Cardiac muscle cell (in vitro differentiated cells and primary cell): ENCODE measurements around the gene GARS1. TPM values are rescaled to one million over a fixed set of nuclear protein-coding genes. Genes with fewer than 3 reads are reported as not detected.

Experiments
- DNase-seq, 2 donors: peaks; one replicate each; pipeline versions ENCODE4 v3.0.0 to v3.0.0-alpha.2; 2010 to 2017; ENCODE audit warnings: low read depth in 1 of 2, low spot score in 1 of 2
- H3K27ac ChIP-seq: fragments of 200-600 bp; sonication (generic); 2 replicates; pipeline ENCODE4 v1.5.1; 2016
- H3K27me3 ChIP-seq: fragments of 200-600 bp; sonication (generic); 2 replicates; pipeline ENCODE4 v1.6.0; 2016; ENCODE audit warnings: control low read depth
- H3K36me3 ChIP-seq: fragments of 200-600 bp; sonication (generic); 2 replicates; pipeline ENCODE4 v1.5.1; 2016; ENCODE audit warnings: control low read depth
- H3K4me1 ChIP-seq: fragments of 200-600 bp; sonication (generic); 2 replicates; pipeline ENCODE4 v1.8.1; 2017; ENCODE audit warnings: low read depth, mild to moderate bottlenecking, mixed run types
- H3K4me3 ChIP-seq: fragments of 200-600 bp; sonication (generic); 2 replicates; pipeline ENCODE4 v1.5.1; 2016; ENCODE audit warnings: mild to moderate bottlenecking
- H3K9me3 ChIP-seq: fragments of 200-600 bp; sonication (generic); 2 replicates; pipeline ENCODE4 v1.5.1; 2017; ENCODE audit warnings: low read depth, mild to moderate bottlenecking, control low read depth
- polyA plus RNA-seq: library from polyadenylated mRNA; unstranded; fragments of >200 nt; fragmentation: Nextera tagmentation; extraction: Ambion mirVana; gene quantifications from 2 replicates; pipeline ENCODE4 v1.2.1, GENCODE V29; 2016
- total RNA-seq: library from RNA; depleted of rRNA; stranded (reverse); fragments of >200 nt; gene quantifications from 2 replicates; pipeline ENCODE4 v1.2.3, GENCODE V29; 2016
- TF ChIP-seq, protein P1 (sequence below): IDR thresholded peaks from 2 replicates; pipeline ENCODE4 v1.5.1; 2012; ENCODE audit warnings: low read depth, mild to moderate bottlenecking, low read length

GARS1 gene
- total and polyA plus RNA-seq, 2 experiments from 2014 or later: 77.3 to 82.9 TPM

- Histone ChIP-seq H3K27me3 (no peaks in the 10 kb centered on the region), H3K9me3 (no peaks in the 10 kb centered on the region), H3K4me3 (peak overlapping the region; percentile 14), H3K27ac (peak overlapping the region; percentile 25), H3K36me3 (no peaks in the 10 kb centered on the region), H3K4me1 (peaks cover 6% of the 10 kb centered on the region)
- DNase-seq: no peak
- TF ChIP-seq, protein P1, sequence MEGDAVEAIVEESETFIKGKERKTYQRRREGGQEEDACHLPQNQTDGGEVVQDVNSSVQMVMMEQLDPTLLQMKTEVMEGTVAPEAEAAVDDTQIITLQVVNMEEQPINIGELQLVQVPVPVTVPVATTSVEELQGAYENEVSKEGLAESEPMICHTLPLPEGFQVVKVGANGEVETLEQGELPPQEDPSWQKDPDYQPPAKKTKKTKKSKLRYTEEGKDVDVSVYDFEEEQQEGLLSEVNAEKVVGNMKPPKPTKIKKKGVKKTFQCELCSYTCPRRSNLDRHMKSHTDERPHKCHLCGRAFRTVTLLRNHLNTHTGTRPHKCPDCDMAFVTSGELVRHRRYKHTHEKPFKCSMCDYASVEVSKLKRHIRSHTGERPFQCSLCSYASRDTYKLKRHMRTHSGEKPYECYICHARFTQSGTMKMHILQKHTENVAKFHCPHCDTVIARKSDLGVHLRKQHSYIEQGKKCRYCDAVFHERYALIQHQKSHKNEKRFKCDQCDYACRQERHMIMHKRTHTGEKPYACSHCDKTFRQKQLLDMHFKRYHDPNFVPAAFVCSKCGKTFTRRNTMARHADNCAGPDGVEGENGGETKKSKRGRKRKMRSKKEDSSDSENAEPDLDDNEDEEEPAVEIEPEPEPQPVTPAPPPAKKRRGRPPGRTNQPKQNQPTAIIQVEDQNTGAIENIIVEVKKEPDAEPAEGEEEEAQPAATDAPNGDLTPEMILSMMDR: no peak
These were observed 48.1 kb downstream of the GARS1 start for GRCh38 chr7:30642789-30643188.

- Histone ChIP-seq H3K27ac (no peak overlapping the region), H3K9me3 (no peaks in the 10 kb centered on the region), H3K4me3 (no peak overlapping the region), H3K36me3 (no peaks in the 10 kb centered on the region), H3K27me3 (no peaks in the 10 kb centered on the region), H3K4me1 (peaks cover 6% of the 10 kb centered on the region)
- DNase-seq: no peak
- TF ChIP-seq, protein P1: no peak
These were observed 49.7 kb downstream of the GARS1 start for GRCh38 chr7:30644286-30644955.

- Histone ChIP-seq H3K4me1 (peaks cover 6% of the 10 kb centered on the region), H3K27me3 (no peaks in the 10 kb centered on the region), H3K36me3 (no peaks in the 10 kb centered on the region), H3K27ac (no peak overlapping the region), H3K4me3 (no peak overlapping the region), H3K9me3 (no peaks in the 10 kb centered on the region)
- TF ChIP-seq, protein P1: no peak
- DNase-seq: no peak
These were observed 51.0 kb downstream of the GARS1 start for GRCh38 chr7:30645661-30646060.

GRCh38 chr7:30646154-30646553, 51.5 kb downstream of the GARS1 start:
- no peak for DNase-seq
- TF ChIP-seq, protein P1: no peak
- H3K36me3 ChIP-seq: no peaks in the 10 kb centered on the region

GRCh38 chr7:30647589-30648364, 53.1 kb downstream of the GARS1 start:
- Histone ChIP-seq H3K9me3 (no peaks in the 10 kb centered on the region), H3K4me3 (no peak overlapping the region), H3K4me1 (peaks cover 6% of the 10 kb centered on the region), H3K27me3 (no peaks in the 10 kb centered on the region), H3K27ac (no peak overlapping the region), H3K36me3 (no peaks in the 10 kb centered on the region)
- TF ChIP-seq, protein P1: no peak
- DNase-seq: no peak

More at GRCh38 chr7:30646154-30646553, 51.5 kb downstream of the GARS1 start:
- H3K27me3 ChIP-seq: no peaks in the 10 kb centered on the region
- peaks cover 6% of the 10 kb centered on the region for H3K4me1 ChIP-seq
- no peak overlapping the region for H3K27ac ChIP-seq
- H3K9me3 ChIP-seq: no peaks in the 10 kb centered on the region
- H3K4me3 ChIP-seq: no peak overlapping the region
